HG03103 (cell line): Measurements from ENCODE around the gene PLAU.
"Not testable (repeated sequence)": the region's sequence is repeated elsewhere in the genome, so short reads cannot be mapped to it uniquely, and the experiment has no call there.

Experiments
- ATAC-seq: cut with Tn5 transposase; IDR thresholded peaks from one replicate; pipeline ENCODE4 v1.9.1; 2021; ENCODE audit warnings: low read depth; ENCODE audit not compliant: unreplicated experiment

PLAU gene

GRCh38 chr10:73919481-73919880 lies 8.5 kb downstream of the PLAU start:
- not testable (repeated sequence) for ATAC-seq

- no peak for ATAC-seq
These were observed 9.2 kb downstream of the PLAU start for GRCh38 chr10:73920089-73920488.

- ATAC-seq: no peak
These were observed 11.3 kb downstream of the PLAU start for GRCh38 chr10:73922007-73922863.

DNA sequence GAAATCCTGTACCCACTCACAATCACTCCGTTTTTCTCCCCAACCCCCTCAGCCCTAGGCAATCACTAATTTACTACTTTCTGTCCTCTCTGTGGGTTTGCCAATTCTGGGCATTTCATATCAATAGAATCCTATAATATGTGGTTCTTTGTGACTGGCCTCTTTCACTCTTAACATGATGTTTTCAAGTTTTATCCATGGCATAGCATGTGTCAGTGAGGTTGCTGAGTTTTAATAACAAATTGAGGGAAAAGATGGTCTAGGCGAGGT lies 11.9 kb downstream of the PLAU start:
- ATAC-seq: no peak

DNA sequence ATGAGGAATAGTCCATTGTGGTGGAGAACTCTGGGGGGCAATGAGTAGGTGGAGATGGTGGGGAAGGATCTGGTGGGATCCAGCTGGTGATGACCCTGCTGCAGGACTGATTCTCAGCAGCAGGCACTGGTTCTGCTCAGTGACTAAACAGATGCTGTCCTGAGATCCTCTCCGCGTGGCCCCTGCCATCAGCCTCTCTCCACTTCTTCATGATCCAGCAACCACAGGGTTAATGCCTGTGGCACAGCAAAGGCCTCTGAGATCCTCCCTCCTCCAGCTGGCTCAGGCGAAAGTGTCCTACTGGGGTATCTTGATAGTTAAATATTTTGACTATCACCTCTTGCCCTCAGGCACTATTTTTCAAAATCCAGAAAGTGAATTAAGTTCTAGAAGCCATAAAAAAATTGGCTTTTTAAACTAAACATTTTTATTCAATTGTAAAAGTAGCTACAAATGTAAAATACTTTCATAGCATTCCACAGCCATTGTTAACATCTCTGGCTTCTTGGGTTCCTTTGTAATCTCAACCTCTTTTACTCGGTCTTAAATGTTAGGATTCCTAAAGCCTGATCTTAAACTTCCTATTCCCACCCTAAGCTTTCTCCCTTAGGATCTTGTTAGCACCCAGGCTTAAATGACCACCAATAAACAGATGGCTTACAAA lies 13.1 kb downstream of the PLAU start:
- no peak for ATAC-seq

- no peak for ATAC-seq
These were observed 14.0 kb downstream of the PLAU start for GRCh38 chr10:73924935-73925334.

DNA sequence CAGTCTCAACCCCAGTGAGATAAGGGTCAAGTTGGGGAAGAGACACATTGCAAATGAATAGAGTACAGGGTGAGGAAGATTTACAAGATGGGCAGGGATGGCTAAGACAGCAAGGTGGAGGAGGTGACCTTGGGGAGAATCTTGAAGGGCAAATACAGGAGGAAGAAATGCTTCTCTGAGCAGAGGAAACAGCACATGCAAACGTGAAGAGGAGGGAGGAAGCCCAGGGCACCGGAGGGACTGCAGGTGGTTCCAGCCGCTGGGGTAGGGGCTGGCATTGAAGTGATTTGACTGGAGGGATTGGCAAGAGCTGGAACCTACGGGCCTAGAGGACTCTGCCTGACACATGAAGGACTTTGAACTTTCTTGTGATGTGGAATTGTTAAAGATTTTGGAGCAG lies 14.6 kb downstream of the PLAU start:
- no peak for ATAC-seq

GRCh38 chr10:73926152-73926764 lies 15.3 kb downstream of the PLAU start:
- no peak for ATAC-seq

- ATAC-seq: not testable (repeated sequence)
These were observed 19.8 kb downstream of the PLAU start for GRCh38 chr10:73930630-73931327.

GRCh38 chr10:73931767-73932619 lies 21.1 kb downstream of the PLAU start:
- no peak for ATAC-seq

- ATAC-seq: no peak
These were observed 21.7 kb downstream of the PLAU start for GRCh38 chr10:73932620-73933112.

- ATAC-seq: no peak
These were observed 23.1 kb downstream of the PLAU start for GRCh38 chr10:73934074-73934473.

GRCh38 chr10:73935895-73936294 lies 25.0 kb downstream of the PLAU start:
- ATAC-seq: no peak

GRCh38 chr10:73937333-73938043 lies 26.6 kb downstream of the PLAU start:
- ATAC-seq: no peak

DNA sequence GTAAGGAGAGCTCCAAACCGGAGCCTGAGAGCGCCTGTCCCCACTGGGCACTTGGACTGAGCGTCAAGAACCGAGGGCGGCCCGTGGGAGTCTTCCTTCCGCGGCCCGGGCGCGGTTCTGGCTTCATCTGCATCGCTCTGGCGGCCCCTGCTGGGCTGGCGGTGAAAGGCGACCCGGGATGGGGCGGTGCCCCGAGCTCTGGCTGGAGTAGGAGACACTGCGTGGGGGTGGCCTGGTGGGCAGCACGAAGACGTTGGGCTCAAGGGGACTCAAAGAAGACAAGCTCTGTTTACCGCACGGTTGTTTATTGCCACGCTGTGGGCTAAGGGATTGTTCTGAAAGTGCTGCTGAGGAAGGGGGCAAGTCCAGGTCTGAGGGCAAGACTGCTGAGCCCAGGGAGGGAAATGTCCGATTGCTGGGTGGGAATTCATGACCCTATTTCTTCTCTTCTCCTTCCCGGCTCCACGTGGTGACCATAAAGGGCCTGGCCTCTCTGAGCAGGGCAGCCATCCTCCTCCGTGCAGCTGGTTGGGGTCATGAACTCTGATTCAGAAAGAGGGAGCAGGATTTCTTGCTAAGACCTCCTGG lies 29.8 kb downstream of the PLAU start:
- no peak for ATAC-seq

GRCh38 chr10:73941300-73941699 lies 30.4 kb downstream of the PLAU start:
- ATAC-seq: no peak

DNA sequence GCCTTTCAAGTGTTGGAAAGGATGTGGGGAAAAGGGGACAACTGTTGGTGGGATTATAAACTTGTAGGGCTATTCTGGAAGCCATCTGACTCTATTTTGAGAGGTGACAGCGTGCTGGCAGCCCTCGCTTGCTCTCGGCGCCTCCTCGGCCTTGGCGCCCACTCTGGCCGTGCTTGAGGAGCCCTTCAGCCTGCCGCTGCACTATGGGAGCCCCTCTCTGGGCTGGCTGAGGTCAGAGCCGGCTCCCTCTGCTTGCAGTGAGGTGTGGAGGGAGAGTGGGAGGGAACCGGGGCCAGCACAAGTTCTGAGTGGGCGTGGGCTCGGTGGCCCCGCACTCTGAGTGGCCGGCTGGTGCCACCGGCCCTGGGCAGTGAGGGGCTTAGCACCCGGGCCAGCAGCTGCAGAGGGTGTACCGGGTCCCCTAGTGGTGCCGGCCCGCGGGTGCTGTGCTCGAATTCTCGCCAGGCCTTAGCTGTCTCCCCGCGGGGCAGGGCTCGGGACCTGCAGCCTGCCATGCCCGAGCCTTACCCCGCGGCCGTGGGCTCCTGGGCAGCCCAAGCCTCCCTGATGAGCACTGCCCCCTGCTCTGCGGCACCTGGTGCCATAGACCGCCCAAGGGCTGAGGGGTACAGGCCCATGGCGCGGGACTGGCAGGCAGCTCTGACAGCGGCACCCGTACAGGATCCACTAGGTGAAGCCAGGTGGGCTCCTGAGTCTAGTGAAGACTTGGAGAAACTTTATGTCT lies 33.6 kb downstream of the PLAU start:
- no peak for ATAC-seq
